Measurements from ENCODE around the gene KRTAP10-4. TPM values are rescaled to one million over a fixed set of nuclear protein-coding genes. Genes with fewer than 3 reads are reported as not detected.

KRTAP10-4 gene
- polyA plus RNA-seq, 1 of the 3 experiments (the other 2 are of a cell fraction) = not detected

GRCh38 chr21:44615466-44615865, 41.9 kb downstream of the KRTAP10-4 start:
- H3F3A ChIP-seq (replicated peaks; ENCODE audit: insufficient read depth) = no peaks in the 10 kb centered on the region
- 26% methylated on average over 8 of the region's 8 CpGs for WGBS (ENCODE audit: low lambda C conversion rate)
- no peak overlapping the region for H3K9ac ChIP-seq
- H3K9me3 ChIP-seq = peaks cover 8% of the 10 kb centered on the region; the same call in 1 of the 2 replicates
- TF ChIP-seq SIN3A (IDR thresholded peaks at IDR 0.05; ENCODE audit: borderline replicate concordance, low read depth, low read length) (no peak), TCF12 (IDR thresholded peaks at IDR 0.05) (no peak), POLR2AphosphoS5 (IDR thresholded peaks at IDR 0.05; ENCODE audit: low read depth, low read length) (no peak), CTCF (IDR thresholded peaks at IDR 0.05) (no peak), MXI1 (IDR thresholded peaks at IDR 0.05; ENCODE audit: low read depth, low read length) (no peak), YY1 (IDR thresholded peaks at IDR 0.05; ENCODE audit: low read depth) (no peak), ELF1 (IDR thresholded peaks at IDR 0.05) (no peak), MEF2A (IDR thresholded peaks at IDR 0.05; ENCODE audit: borderline replicate concordance, low read depth) (no peak), GABPA (IDR thresholded peaks at IDR 0.05; ENCODE audit: low read depth) (no peak), ZBTB33 (IDR thresholded peaks at IDR 0.05; ENCODE audit: borderline replicate concordance, low read depth) (no peak), EP300 (IDR thresholded peaks at IDR 0.05; ENCODE audit: borderline replicate concordance in 1 of 2, low read depth in 1 of 2, low read length in 1 of 2) (no peak)
- TF ChIP-seq, protein P1, sequence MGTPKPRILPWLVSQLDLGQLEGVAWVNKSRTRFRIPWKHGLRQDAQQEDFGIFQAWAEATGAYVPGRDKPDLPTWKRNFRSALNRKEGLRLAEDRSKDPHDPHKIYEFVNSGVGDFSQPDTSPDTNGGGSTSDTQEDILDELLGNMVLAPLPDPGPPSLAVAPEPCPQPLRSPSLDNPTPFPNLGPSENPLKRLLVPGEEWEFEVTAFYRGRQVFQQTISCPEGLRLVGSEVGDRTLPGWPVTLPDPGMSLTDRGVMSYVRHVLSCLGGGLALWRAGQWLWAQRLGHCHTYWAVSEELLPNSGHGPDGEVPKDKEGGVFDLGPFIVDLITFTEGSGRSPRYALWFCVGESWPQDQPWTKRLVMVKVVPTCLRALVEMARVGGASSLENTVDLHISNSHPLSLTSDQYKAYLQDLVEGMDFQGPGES (IDR thresholded peaks at IDR 0.05; ENCODE audit: low read depth, low read length) = no peak
- TF ChIP-seq, protein P2, sequence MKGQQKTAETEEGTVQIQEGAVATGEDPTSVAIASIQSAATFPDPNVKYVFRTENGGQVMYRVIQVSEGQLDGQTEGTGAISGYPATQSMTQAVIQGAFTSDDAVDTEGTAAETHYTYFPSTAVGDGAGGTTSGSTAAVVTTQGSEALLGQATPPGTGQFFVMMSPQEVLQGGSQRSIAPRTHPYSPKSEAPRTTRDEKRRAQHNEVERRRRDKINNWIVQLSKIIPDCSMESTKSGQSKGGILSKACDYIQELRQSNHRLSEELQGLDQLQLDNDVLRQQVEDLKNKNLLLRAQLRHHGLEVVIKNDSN (IDR thresholded peaks at IDR 0.05; ENCODE audit: borderline replicate concordance, low read depth) = no peak
- TF ChIP-seq, protein P3, sequence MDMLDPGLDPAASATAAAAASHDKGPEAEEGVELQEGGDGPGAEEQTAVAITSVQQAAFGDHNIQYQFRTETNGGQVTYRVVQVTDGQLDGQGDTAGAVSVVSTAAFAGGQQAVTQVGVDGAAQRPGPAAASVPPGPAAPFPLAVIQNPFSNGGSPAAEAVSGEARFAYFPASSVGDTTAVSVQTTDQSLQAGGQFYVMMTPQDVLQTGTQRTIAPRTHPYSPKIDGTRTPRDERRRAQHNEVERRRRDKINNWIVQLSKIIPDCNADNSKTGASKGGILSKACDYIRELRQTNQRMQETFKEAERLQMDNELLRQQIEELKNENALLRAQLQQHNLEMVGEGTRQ (IDR thresholded peaks at IDR 0.05; ENCODE audit: borderline replicate concordance, low read depth, low read length) = no peak
- TF ChIP-seq, protein P4, sequence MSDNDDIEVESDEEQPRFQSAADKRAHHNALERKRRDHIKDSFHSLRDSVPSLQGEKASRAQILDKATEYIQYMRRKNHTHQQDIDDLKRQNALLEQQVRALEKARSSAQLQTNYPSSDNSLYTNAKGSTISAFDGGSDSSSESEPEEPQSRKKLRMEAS (IDR thresholded peaks at IDR 0.05; ENCODE audit: low read depth) = no peak
- H3K27me3 ChIP-seq (ENCODE audit: insufficient read depth) = peaks cover 49% of the 10 kb centered on the region
- no peak for DNase-seq
- H2AFZ ChIP-seq (ENCODE audit: low read depth) = no peak overlapping the region
- no peaks in the 10 kb centered on the region for H3K36me3 ChIP-seq (replicated peaks in 1 of 2; ENCODE audit: control insufficient read depth in 1 of 2, insufficient read depth in 2 of 2, low read length in 1 of 2)
- no peak overlapping the region for H3K4me2 ChIP-seq
- no peaks in the 10 kb centered on the region for H3K4me1 ChIP-seq (ENCODE audit: control insufficient read depth in 1 of 2, insufficient read depth in 2 of 2, low read depth in 1 of 2, low read length in 1 of 2)
- H3K27ac ChIP-seq (ENCODE audit: low read depth in 2 of 2, low read length in 1 of 2) = no peak overlapping the region
- CTCF ChIA-PET = interaction anchor here (0.6 kb wide), 1 partner anchor 178 kb away, joined by 3 read pairs; no protein-coding TSS in a partner anchor
- H4K20me1 ChIP-seq (ENCODE audit: insufficient read depth) = no peaks in the 10 kb centered on the region
- no peaks in the 10 kb centered on the region for H3K9me2 ChIP-seq
- no peak overlapping the region for H3K4me3 ChIP-seq (ENCODE audit: low read depth in 2 of 2, low read length in 1 of 2)
- H3K79me2 ChIP-seq (ENCODE audit: insufficient read depth) = no peaks in the 10 kb centered on the region
- POLR2A ChIA-PET = interaction anchor here (0.6 kb wide), 1 partner anchor 258 kb away, joined by 4 read pairs; the partner anchor contains the start of gene PTTG1IP
